22Rv1 (cell line): ENCODE data around the gene PIK3R5.

Experiments used
- H3K27ac ChIP-seq: fragments of 450-650 bp; 2 replicates; pipeline ENCODE4 v1.5.1; 2017
- ZFX ChIP-seq: fragments of 450-650 bp; IDR thresholded peaks from 2 replicates; pipeline ENCODE4 v1.6.1; 2017; ENCODE audit warnings: antibody characterized with exemption, borderline replicate concordance
- TF ChIP-seq, protein P1 (sequence below): fragments of 450-650 bp; IDR thresholded peaks from 2 replicates; pipeline ENCODE4 v1.5.1; 2017; ENCODE audit warnings: mild to moderate bottlenecking

PIK3R5 gene

DNA sequence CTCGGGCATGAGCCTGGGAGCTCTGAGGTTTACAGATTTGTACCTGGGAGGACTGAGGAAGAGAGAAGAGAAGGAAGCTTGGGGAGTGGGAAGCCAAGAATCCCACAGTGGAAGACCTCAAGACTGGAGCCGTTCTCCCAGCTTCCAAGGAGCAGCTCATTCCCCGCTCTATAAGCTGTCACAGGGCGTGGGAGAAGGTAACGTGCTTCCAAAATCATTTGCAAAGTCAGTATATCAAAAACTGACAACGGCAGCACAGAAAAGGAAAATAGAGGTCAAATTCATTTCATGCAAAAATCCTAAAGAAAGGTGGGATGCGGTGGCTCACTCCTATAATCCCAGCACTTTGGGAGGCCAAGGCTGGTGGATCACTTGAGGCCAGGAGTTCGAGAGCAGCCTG, 7.8 kb downstream of the PIK3R5 start:
- no peak overlapping the region for H3K27ac ChIP-seq

DNA sequence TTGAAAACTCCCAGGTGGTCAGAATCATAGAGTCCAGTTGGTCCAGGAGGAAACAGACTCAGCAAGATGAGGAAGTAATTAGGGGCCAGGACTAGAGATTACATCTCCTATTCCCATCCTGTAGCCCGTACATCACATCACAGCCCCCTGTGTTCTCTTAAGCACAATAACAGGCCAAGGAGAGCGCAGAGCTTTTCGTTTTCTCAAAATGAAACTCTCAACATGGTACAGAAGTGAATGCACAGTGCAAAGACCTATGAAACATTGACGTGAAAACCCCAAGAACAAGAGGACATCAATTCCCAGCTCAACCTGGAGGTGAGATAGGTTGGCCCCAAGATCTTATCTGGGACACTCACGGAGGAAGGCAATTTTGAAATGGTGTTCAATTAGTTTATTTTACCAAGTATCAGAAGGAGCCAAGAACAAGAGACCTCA, 9.0 kb downstream of the PIK3R5 start:
- TF ChIP-seq, protein P1, sequence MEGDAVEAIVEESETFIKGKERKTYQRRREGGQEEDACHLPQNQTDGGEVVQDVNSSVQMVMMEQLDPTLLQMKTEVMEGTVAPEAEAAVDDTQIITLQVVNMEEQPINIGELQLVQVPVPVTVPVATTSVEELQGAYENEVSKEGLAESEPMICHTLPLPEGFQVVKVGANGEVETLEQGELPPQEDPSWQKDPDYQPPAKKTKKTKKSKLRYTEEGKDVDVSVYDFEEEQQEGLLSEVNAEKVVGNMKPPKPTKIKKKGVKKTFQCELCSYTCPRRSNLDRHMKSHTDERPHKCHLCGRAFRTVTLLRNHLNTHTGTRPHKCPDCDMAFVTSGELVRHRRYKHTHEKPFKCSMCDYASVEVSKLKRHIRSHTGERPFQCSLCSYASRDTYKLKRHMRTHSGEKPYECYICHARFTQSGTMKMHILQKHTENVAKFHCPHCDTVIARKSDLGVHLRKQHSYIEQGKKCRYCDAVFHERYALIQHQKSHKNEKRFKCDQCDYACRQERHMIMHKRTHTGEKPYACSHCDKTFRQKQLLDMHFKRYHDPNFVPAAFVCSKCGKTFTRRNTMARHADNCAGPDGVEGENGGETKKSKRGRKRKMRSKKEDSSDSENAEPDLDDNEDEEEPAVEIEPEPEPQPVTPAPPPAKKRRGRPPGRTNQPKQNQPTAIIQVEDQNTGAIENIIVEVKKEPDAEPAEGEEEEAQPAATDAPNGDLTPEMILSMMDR = no peak
- no peak for TF ChIP-seq ZFX

More for the DNA sequence above, 7.8 kb downstream of the PIK3R5 start:
- TF ChIP-seq, protein P1 = no peak
- TF ChIP-seq ZFX = no peak

DNA sequence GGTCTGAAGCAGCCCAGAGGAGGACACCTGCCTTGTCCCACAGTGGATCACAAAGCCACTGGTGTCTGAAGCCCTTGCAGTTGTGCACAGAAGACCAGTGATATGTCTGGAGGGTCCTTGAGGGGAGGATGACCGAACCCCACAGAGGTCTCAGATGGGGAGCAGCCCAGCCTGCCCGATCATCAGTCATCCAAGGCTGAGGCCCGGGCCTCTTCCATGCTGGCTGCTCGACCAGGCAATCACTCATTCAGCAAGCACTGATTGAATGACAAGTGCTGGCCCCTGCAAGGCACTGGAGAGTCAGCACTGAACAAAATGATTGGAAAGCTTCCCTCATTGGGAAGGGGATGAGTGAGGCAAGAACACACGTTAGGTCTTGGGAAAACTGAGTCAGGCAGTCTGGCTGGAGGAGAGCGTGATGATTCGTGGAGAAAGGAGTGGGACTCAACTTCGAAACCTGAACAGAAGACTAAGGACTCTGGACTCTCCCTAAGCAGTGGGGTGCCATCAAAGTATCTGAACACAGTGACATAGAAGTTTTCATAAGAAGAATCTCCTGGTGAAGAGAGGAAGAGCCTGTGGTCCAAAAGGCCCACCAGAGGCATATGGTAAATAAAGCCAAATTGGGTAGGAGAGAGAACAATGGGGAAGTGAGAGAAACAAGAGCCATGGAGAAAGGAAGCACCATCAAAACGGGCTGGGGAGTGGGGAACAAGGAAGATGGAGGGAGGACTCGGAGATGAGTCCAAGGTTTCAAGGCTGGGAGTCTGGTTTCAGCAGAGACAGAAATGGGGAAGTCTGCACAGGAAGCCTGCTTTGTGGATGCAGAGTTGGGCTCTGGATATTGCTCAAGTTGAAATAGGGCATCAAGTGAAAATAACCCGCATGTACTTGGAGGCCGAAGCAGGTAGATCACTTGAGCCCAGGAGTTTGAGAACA, 10.2 kb downstream of the PIK3R5 start:
- no peak overlapping the region for H3K27ac ChIP-seq
- TF ChIP-seq, protein P1 = no peak
- no peak for TF ChIP-seq ZFX

More for the DNA sequence above, 9.0 kb downstream of the PIK3R5 start:
- H3K27ac ChIP-seq = no peak overlapping the region

DNA sequence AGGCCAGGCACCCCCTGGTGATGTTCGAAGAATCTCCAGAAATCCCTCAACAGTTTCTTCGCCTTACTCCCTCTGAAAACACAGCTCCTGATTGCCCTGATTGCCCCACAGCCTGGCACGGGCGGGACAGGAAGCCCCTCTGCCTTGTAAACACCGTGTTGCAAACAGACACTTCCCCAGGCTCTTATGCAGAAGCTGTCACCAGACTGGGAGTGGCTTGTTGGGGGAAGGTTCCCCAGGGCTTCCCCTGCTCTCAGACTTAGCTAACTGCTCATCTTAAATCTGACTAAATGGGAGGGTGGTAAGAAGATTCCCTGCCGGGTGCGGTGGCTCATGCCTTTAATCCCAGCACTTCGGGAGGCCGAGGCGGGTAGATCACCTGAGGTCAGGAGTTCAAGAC, 11.2 kb downstream of the PIK3R5 start:
- no peak overlapping the region for H3K27ac ChIP-seq
- TF ChIP-seq ZFX = no peak
- TF ChIP-seq, protein P1 = no peak

DNA sequence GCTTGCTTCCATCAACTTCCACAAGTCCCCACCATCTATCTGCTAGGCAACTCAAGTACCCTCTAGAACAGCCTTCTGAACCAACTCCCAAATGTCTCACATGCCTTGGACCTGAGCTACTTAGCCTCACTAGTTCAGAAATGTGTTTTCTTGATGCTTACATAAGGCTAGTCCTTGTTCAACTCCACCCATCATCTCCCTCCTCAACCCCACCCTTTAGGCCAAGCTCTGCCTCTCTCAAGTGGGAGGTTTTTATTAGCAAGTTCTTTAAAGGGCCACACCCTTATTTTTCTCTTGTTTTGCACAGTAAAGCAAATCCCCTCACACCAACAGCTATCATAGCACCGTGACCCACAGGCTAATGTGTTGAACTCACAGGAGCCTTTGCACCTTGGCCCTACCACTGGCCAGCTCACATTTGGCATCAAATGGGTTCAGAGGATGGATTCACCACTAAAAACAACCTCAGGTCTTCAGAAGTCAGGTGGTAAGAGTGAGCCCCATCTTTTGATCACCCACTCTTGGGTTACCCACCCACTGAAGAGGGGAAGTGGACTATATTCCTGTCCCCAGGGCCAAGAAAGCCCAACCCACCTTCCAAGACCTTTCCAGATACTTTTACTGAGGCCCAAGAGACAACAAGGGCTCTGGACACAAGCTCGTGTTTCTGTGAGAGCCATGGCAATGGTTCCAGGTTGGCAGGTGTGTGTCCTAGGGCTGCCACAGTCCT, 12.2 kb downstream of the PIK3R5 start:
- TF ChIP-seq, protein P1 = no peak
- TF ChIP-seq ZFX = no peak
- H3K27ac ChIP-seq = no peak overlapping the region

DNA sequence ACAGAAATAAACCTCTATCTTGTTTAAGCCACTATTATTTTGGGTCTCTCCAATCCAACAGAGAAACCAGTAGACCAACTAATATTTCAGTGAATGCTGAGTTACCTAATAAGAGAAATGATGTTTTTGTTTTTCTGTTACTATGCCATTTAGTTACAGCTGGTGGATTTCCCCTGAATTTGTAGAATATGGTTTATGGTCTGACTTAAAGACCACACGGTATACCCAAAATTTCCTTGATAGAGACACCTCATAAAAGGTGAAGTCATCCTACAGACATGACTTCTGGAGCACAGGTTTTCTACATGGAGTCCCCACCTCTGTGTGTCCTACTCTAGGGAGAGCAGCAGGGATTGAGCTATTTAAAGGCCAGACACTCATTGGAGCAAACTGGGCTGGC, 13.3 kb downstream of the PIK3R5 start:
- no peak for TF ChIP-seq ZFX
- TF ChIP-seq, protein P1 = no peak
- no peak overlapping the region for H3K27ac ChIP-seq
